A549 (cell line): Measurements from ENCODE around the gene PDE8B. TPM values are rescaled to one million over a fixed set of nuclear protein-coding genes. Genes with fewer than 3 reads are reported as not detected.

Experiments used
- ATAC-seq, 2 experiments: fragments of 200-7000 bp in 1 of 2; fragments of >200 bp in 1 of 2; cut with Nextera tagmentation in 1 of 2; cut with Tn5 transposase in 1 of 2; 3 replicates each; pipeline versions ENCODE4 v1.8.0 to v1.9.1; 2018 to 2020; ENCODE audit warnings: mild to moderate bottlenecking in 1 of 2, moderate library complexity in 1 of 2
- CTCF ChIA-PET: fragments of 300-600 bp; sonication (Branson Sonifier 250); formaldehyde crosslinking; extraction: SDS; loops from one replicate; lab custom pipeline; 2021; ENCODE audit warnings: antibody characterized with exemption, inconsistent platforms; lab: Yijun Ruan, JAX
- POLR2A ChIA-PET: fragments of 350-600 bp; formaldehyde crosslinking; extraction: SDS; loops from one replicate; lab custom pipeline; 2021; ENCODE audit warnings: antibody characterized with exemption, inconsistent platforms; lab: Yijun Ruan, JAX
- DNase-seq, 2 experiments: peaks; one replicate each; pipeline versions ENCODE4 v3.0.0 to v3.0.0-alpha.2; 2011 to 2016; ENCODE audit warnings: low read depth in 1 of 2, low spot score in 1 of 2
- FAIRE-seq: peaks from 2 replicates; lab custom pipeline; 2011; peaks lifted over from hg19 to GRCh38; lab: Jason Lieb, UNC
- H3K27ac ChIP-seq, 2 experiments: fragments of >200 bp; sonication (Bioruptor Twin); formaldehyde crosslinking; 3 replicates each; pipeline ENCODE4 v1.5.1; 2016 to 2017
- H3K4me1 ChIP-seq: fragments of >200 bp; sonication (Bioruptor Twin); formaldehyde crosslinking; 3 replicates; pipeline ENCODE4 v1.6.1; 2016
- H3K4me2 ChIP-seq: fragments of >200 bp; sonication (Bioruptor Twin); formaldehyde crosslinking; 3 replicates; pipeline ENCODE4 v1.6.1; 2016
- H3K4me3 ChIP-seq: fragments of >200 bp; sonication (Bioruptor Twin); formaldehyde crosslinking; 3 replicates; pipeline ENCODE4 v1.5.1; 2016
- H3K9me3 ChIP-seq: fragments of >200 bp; sonication (Bioruptor Twin); formaldehyde crosslinking; 3 replicates; pipeline ENCODE4 v1.6.1; 2016
- BHLHE40 ChIP-seq: IDR thresholded peaks from 2 replicates; pipeline ENCODE4 v1.6.1; 2012; ENCODE audit warnings: low read depth, low read length, inconsistent platforms
- CBX2 ChIP-seq: fragments of 200-600 bp; sonication (generic); IDR thresholded peaks from 2 replicates; pipeline ENCODE4 v1.6.1; 2016; ENCODE audit warnings: low read depth, mild to moderate bottlenecking, borderline replicate concordance
- CEBPB ChIP-seq, 2 experiments: fragments of >200 bp in 1 of 2; sonication (Bioruptor Twin) in 1 of 2; formaldehyde crosslinking in 1 of 2; IDR thresholded peaks; 2 replicates each; pipeline ENCODE4 v1.6.1; 2012 to 2016
- EHMT2 ChIP-seq: fragments of 200-600 bp; sonication (generic); IDR thresholded peaks from 2 replicates; pipeline ENCODE4 v1.6.1; 2016; ENCODE audit warnings: antibody characterized with exemption, low read depth, mild to moderate bottlenecking, moderate library complexity
- EP300 ChIP-seq, 2 experiments: fragments of >200 bp; sonication (Bioruptor Twin); formaldehyde crosslinking; IDR thresholded peaks; 2 replicates in 1 of 2; 3 replicates in 1 of 2; pipeline ENCODE4 v1.6.1; 2016 to 2017
- FOSB ChIP-seq: fragments of 250-450 bp; sonication (Bioruptor Pico); IDR thresholded peaks from 2 replicates; pipeline ENCODE4 v1.5.0; 2020; ENCODE audit warnings: mild to moderate bottlenecking, moderate library complexity
- GATA3 ChIP-seq: IDR thresholded peaks from 2 replicates; pipeline ENCODE4 v1.6.1; 2012; ENCODE audit warnings: borderline replicate concordance
- HOXB13 ChIP-seq: fragments of 250-450 bp; sonication (Bioruptor Pico); IDR thresholded peaks from 2 replicates; pipeline ENCODE4 v1.5.0; 2020; ENCODE audit warnings: low read depth, mild to moderate bottlenecking, moderate library complexity
- HOXB5 ChIP-seq: fragments of 250-450 bp; sonication (Bioruptor Pico); IDR thresholded peaks from 2 replicates; pipeline ENCODE4 v1.5.0; 2020; ENCODE audit warnings: mild to moderate bottlenecking, moderate library complexity
- JUN ChIP-seq, 2 experiments: fragments of >200 bp; sonication (Bioruptor Twin); formaldehyde crosslinking; IDR thresholded peaks; 2 replicates in 1 of 2; 3 replicates in 1 of 2; pipeline ENCODE4 v1.6.1; 2016 to 2017
- KDM5A ChIP-seq: fragments of 200-600 bp; sonication (generic); IDR thresholded peaks from 2 replicates; pipeline ENCODE4 v1.6.1; 2016; ENCODE audit warnings: antibody characterized with exemption, mild to moderate bottlenecking
- MYC ChIP-seq: IDR thresholded peaks from 2 replicates; pipeline ENCODE4 v1.6.1; 2012; ENCODE audit warnings: mild to moderate bottlenecking, inconsistent platforms, low read length, improper control_type of control experiment, borderline replicate concordance
- NPAS2 ChIP-seq: fragments of 250-450 bp; sonication (Bioruptor Pico); IDR thresholded peaks from 2 replicates; pipeline ENCODE4 v1.8.0; 2022; ENCODE audit warnings: mild to moderate bottlenecking, moderate library complexity, borderline replicate concordance
- POLR2A ChIP-seq: IDR thresholded peaks from 2 replicates; pipeline ENCODE4 v1.6.1; 2012; ENCODE audit warnings: mild to moderate bottlenecking, low read length
- POLR2AphosphoS2 ChIP-seq: conservative IDR thresholded peaks from 2 replicates; pipeline ENCODE4 v1.6.1; 2012; ENCODE audit warnings: low read length, improper control_type of control experiment, inconsistent platforms
- RFX5 ChIP-seq: fragments of 450-650 bp; IDR thresholded peaks from 2 replicates; pipeline ENCODE4 v1.7.1; 2014; ENCODE audit warnings: antibody characterized with exemption, mild to moderate bottlenecking, moderate library complexity
- SMC3 ChIP-seq: fragments of >200 bp; sonication (Bioruptor Twin); formaldehyde crosslinking; IDR thresholded peaks from 3 replicates; pipeline ENCODE4 v1.6.1; 2018; ENCODE audit warnings: inconsistent platforms
- ZC3H11A ChIP-seq: fragments of 450-650 bp; IDR thresholded peaks from 2 replicates; pipeline ENCODE4 v1.6.1; 2014; ENCODE audit warnings: antibody characterized with exemption, mild to moderate bottlenecking
- ZNF302 ChIP-seq: fragments of 250-450 bp; sonication (Bioruptor Pico); IDR thresholded peaks from 2 replicates; pipeline ENCODE4 v1.9.0; 2021; ENCODE audit warnings: inconsistent platforms, mild to moderate bottlenecking, moderate library complexity
- ZSCAN20 ChIP-seq: fragments of 250-450 bp; sonication (Bioruptor Pico); IDR thresholded peaks from 2 replicates; pipeline ENCODE4 v1.8.0; 2022; ENCODE audit warnings: mild to moderate bottlenecking, moderate library complexity
- WGBS: methylation state at CpG from one replicate; pipeline ENCODE4 v1.1.6; 2017; ENCODE audit errors: missing lambda C conversion rate; 5-methylcytosine and 5-hydroxymethylcytosine counted together
- polyA plus RNA-seq, 4 experiments: library from polyadenylated mRNA; depleted of rRNA in 3 of 4; stranded (reverse); fragments of >200 nt; fragmentation: RNase III in 1 of 4; extraction: RNeasy Plus Mini Kit Qiagen cat#74134 plus additional on column Dnase treatment in 1 of 4; gene quantifications; 2 replicates in 3 of 4; 3 replicates in 1 of 4; pipeline ENCODE4 v1.2.3, GENCODE V29; 2011 to 2017
- TF ChIP-seq, protein P1 (sequence below): fragments of 450-650 bp; IDR thresholded peaks from 2 replicates; pipeline ENCODE4 v1.6.1; 2014; ENCODE audit warnings: antibody characterized with exemption
- TF ChIP-seq, protein P2 (sequence below): fragments of 200-600 bp; sonication (generic); IDR thresholded peaks from 2 replicates; pipeline ENCODE4 v1.6.1; 2016; ENCODE audit warnings: antibody characterized with exemption, mild to moderate bottlenecking, moderate library complexity
- TF ChIP-seq, protein P3 (sequence below): fragments of 250-450 bp; sonication (Bioruptor Pico); IDR thresholded peaks from 2 replicates; pipeline ENCODE4 v1.5.0; 2020; ENCODE audit warnings: low read depth, mild to moderate bottlenecking, moderate library complexity
- TF ChIP-seq, protein P4 (sequence below): fragments of >200 bp; sonication (Bioruptor Twin); formaldehyde crosslinking; IDR thresholded peaks from 2 replicates; pipeline ENCODE4 v1.6.1; 2016
- TF ChIP-seq, protein P5 (sequence below): IDR thresholded peaks from 2 replicates; pipeline ENCODE4 v1.6.1; 2012

Gene PDE8B
- polyA plus RNA-seq, 2 of the 4 experiments (the other 2 are of a cell fraction): 2.0 to 4.0 TPM

DNA sequence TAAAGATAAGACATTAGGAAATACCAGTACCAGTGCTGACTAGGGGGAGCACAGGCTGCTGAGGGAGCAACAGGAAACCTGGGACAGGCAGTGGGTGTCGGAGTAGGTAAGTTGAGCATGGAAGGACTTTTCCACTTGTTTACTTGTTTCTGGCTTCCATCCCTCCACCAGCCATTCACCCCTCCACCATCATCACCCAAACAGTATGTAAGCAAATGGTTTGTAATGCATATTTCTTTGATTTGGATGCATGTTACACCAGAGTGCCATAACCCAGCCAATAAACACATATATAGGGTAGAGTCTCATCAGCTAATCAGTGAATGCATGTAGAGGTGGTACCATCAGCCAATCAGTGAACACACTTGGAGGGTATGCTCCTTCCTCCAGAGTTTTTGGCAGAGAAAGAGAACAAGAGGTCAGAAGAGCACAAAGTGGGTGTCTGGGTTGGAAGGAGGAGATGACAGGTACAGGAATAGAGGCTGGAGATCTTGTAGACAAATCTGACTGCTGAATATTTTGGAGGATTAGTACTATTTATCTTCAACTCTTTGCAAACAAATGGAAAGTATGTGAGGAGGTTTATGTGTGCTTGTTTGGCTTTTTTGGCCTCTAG, 37.7 kb upstream of the PDE8B start:
- WGBS: 95% methylated on average over 1 of the region's 1 CpG
- DNase-seq (peak in 1 of 2 experiments; percentile 13), ATAC-seq (no peak), FAIRE-seq (no peak)
- Histone ChIP-seq H3K9me3 (no peaks in the 10 kb centered on the region), H3K4me3 (no peak overlapping the region), H3K27ac (peak overlapping the region; percentile 16 to 38; a peak in 4 of 6 replicates), H3K4me1 (peaks cover 60% of the 10 kb centered on the region), H3K4me2 (peak overlapping the region; percentile 23)
- CTCF ChIA-PET: interaction anchor here (0.6 to 1.8 kb wide), 4 partner anchors 28 to 320 kb away, joined by 3 to 5 read pairs (median 4); no protein-coding TSS in a partner anchor
- POLR2A ChIA-PET: no interaction called here
- TF ChIP-seq EP300 (IDR thresholded peaks at IDR 0.05): no peak
- TF ChIP-seq, protein P1, sequence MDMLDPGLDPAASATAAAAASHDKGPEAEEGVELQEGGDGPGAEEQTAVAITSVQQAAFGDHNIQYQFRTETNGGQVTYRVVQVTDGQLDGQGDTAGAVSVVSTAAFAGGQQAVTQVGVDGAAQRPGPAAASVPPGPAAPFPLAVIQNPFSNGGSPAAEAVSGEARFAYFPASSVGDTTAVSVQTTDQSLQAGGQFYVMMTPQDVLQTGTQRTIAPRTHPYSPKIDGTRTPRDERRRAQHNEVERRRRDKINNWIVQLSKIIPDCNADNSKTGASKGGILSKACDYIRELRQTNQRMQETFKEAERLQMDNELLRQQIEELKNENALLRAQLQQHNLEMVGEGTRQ: no peak
- no peak; the same call in 1 of the 2 replicates for TF ChIP-seq GATA3
- TF ChIP-seq, protein P2, sequence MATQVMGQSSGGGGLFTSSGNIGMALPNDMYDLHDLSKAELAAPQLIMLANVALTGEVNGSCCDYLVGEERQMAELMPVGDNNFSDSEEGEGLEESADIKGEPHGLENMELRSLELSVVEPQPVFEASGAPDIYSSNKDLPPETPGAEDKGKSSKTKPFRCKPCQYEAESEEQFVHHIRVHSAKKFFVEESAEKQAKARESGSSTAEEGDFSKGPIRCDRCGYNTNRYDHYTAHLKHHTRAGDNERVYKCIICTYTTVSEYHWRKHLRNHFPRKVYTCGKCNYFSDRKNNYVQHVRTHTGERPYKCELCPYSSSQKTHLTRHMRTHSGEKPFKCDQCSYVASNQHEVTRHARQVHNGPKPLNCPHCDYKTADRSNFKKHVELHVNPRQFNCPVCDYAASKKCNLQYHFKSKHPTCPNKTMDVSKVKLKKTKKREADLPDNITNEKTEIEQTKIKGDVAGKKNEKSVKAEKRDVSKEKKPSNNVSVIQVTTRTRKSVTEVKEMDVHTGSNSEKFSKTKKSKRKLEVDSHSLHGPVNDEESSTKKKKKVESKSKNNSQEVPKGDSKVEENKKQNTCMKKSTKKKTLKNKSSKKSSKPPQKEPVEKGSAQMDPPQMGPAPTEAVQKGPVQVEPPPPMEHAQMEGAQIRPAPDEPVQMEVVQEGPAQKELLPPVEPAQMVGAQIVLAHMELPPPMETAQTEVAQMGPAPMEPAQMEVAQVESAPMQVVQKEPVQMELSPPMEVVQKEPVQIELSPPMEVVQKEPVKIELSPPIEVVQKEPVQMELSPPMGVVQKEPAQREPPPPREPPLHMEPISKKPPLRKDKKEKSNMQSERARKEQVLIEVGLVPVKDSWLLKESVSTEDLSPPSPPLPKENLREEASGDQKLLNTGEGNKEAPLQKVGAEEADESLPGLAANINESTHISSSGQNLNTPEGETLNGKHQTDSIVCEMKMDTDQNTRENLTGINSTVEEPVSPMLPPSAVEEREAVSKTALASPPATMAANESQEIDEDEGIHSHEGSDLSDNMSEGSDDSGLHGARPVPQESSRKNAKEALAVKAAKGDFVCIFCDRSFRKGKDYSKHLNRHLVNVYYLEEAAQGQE: no peak
- TF ChIP-seq FOSB (CRISPR knock-in tag): no peak
- TF ChIP-seq, protein P3, sequence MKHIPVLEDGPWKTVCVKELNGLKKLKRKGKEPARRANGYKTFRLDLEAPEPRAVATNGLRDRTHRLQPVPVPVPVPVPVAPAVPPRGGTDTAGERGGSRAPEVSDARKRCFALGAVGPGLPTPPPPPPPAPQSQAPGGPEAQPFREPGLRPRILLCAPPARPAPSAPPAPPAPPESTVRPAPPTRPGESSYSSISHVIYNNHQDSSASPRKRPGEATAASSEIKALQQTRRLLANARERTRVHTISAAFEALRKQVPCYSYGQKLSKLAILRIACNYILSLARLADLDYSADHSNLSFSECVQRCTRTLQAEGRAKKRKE (CRISPR knock-in tag): no peak
- no peak for TF ChIP-seq ZSCAN20 (CRISPR knock-in tag)
- no peak for TF ChIP-seq EHMT2
- no peak for TF ChIP-seq ZC3H11A
- no peak for TF ChIP-seq POLR2A
- TF ChIP-seq CBX2: no peak
- TF ChIP-seq NPAS2 (CRISPR knock-in tag): no peak
- no peak for TF ChIP-seq POLR2AphosphoS2
- TF ChIP-seq, protein P4, sequence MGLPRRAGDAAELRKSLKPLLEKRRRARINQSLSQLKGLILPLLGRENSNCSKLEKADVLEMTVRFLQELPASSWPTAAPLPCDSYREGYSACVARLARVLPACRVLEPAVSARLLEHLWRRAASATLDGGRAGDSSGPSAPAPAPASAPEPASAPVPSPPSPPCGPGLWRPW: no peak
- no peak for TF ChIP-seq HOXB13
- no peak for TF ChIP-seq MYC
- TF ChIP-seq HOXB5 (CRISPR knock-in tag): no peak
- no peak for TF ChIP-seq RFX5

DNA sequence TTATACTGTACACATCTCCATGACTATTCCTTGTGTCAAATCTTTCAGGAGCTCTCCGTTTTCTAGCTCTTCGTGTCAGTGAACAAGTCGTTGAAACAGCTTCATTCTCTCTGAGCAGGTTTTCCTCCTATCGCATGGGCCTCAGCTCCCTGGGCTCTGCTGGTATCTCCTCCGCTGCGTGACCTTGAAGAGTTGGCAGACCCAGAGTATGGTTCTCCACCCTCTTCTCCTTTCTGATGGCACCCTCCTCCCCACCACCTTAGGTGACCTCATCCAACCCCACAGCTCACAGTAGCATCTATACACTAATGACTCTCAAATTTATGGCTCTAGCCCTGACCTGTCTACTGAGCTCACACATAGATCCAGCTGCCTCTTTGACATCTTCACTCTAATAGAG, 36.0 kb upstream of the PDE8B start:
- FAIRE-seq: no peak
- WGBS: 73% methylated on average over 6 of the region's 6 CpGs
- POLR2A ChIA-PET: no interaction called here

More for the DNA sequence above, 36.0 kb upstream of the PDE8B start:
- DNase-seq (no peak), ATAC-seq (no peak)
- peak overlapping the region; percentile 52; the same call in 2 of the 3 replicates for H3K4me2 ChIP-seq
- TF ChIP-seq CEBPB (IDR thresholded peaks at IDR 0.05) (no peak), ZNF302 (CRISPR knock-in tag) (no peak), POLR2AphosphoS2 (no peak), BHLHE40 (no peak), SMC3 (no peak), CBX2 (no peak), GATA3 (no peak), RFX5 (no peak), JUN (IDR thresholded peaks at IDR 0.05) (no peak), KDM5A (no peak)
- TF ChIP-seq, protein P5, sequence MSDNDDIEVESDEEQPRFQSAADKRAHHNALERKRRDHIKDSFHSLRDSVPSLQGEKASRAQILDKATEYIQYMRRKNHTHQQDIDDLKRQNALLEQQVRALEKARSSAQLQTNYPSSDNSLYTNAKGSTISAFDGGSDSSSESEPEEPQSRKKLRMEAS: no peak
- TF ChIP-seq, protein P4: no peak
- H3K9me3 ChIP-seq: no peaks in the 10 kb centered on the region
- peaks cover 44% of the 10 kb centered on the region for H3K4me1 ChIP-seq
- H3K4me3 ChIP-seq: no peak overlapping the region
- H3K27ac ChIP-seq: peak overlapping the region; percentile 47 to 58; a peak in 5 of 6 replicates
- CTCF ChIA-PET: interaction anchor here (1.8 to 2.3 kb wide), 4 partner anchors 9 to 318 kb away, joined by 4 to 11 read pairs (median 6); no protein-coding TSS in a partner anchor
